ENCODE results near the gene MACROD2. TPM values are rescaled to one million over a fixed set of nuclear protein-coding genes. Genes with fewer than 3 reads are reported as not detected.

The MACROD2 gene
- total RNA-seq, 1 donor from 2014 or later, result 3.8 TPM

DNA sequence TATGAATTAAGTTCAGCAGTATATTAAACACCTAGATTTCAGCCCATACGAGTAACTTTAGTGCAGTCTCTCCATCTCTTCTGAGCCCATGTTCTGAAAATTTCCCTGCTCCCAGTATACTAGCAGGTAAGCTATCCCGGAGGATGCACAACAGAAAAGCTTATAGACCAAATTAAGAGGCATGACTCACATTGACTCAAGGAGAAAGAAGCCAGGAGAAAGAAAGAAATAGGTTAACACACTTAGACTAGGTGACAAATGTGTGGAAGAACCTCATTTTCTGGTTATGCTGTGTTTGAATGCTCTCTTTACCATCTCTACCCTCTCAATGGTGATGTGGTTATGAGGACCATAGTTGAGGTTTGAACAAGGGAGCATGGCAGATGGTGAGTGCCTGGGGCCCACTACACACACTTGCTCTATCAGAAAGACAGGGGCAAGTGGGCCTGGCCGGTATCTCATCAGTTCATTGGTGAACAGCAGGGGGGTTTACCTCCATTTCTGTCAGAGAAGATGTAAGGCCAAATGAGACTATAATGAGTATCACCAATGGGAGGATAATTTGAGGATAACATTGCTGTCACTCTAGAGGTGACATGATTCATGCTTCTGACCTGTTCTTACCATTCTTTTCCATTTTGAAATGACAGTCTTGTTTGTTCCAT lies 1244.4 kb downstream of the MACROD2 start:
- DNase-seq (ENCODE audit: low spot score), result no peak

GRCh38 chr20:15240801-15241200 lies 1245.5 kb downstream of the MACROD2 start:
- no peak for DNase-seq (ENCODE audit: low spot score)

- no peak for DNase-seq (ENCODE audit: low spot score)
Measured at GRCh38 chr20:15241681-15242080, 1246.4 kb downstream of the MACROD2 start.

- DNase-seq (ENCODE audit: low spot score), result no peak
Measured at GRCh38 chr20:15242773-15243172, 1247.5 kb downstream of the MACROD2 start.

- no peak for DNase-seq (ENCODE audit: low spot score)
Measured at GRCh38 chr20:15245896-15246295, 1250.6 kb downstream of the MACROD2 start.

- DNase-seq (ENCODE audit: low spot score), result no peak
Measured at GRCh38 chr20:15248618-15249395, 1253.5 kb downstream of the MACROD2 start.

GRCh38 chr20:15251171-15251570 lies 1255.9 kb downstream of the MACROD2 start:
- no peak for DNase-seq (ENCODE audit: low spot score)

DNA sequence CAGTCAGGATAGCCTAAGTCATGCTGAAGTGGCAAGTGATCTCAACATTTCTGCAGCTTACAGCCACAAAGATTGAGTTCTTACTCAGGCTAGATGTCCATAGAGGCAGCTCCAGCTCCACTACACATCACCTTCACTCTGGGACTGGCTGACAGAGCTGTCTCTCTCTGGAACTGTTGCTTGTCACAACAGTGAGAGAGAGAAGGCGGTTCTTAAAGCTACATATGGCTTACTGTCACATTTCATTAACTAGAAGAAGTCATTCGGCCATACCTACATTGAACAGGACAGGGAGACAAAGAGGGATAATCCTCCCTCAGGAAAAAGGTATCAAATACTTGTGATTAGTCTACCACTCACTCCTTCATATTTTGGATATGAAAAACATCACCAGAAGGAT lies 1257.0 kb downstream of the MACROD2 start:
- no peak for DNase-seq (ENCODE audit: low spot score)

DNA sequence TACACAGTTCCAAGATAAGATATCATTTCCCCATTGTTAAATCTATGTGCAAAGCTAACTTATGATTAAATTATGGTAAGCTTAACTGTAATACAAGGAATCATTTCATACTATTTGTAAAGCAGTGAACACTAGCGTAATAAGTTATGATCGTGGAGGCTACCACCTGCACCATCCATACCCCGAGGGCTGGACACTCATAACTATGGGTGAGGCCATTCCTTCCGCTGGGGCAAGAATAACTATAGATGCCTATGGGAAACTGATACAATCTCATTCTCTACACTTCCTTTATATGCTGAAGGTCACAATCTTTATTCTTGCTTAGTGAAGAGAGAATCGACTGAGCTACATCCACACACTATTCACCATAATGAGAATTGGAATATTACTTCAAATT lies 1258.1 kb downstream of the MACROD2 start:
- no peak for DNase-seq (ENCODE audit: low spot score)

DNA sequence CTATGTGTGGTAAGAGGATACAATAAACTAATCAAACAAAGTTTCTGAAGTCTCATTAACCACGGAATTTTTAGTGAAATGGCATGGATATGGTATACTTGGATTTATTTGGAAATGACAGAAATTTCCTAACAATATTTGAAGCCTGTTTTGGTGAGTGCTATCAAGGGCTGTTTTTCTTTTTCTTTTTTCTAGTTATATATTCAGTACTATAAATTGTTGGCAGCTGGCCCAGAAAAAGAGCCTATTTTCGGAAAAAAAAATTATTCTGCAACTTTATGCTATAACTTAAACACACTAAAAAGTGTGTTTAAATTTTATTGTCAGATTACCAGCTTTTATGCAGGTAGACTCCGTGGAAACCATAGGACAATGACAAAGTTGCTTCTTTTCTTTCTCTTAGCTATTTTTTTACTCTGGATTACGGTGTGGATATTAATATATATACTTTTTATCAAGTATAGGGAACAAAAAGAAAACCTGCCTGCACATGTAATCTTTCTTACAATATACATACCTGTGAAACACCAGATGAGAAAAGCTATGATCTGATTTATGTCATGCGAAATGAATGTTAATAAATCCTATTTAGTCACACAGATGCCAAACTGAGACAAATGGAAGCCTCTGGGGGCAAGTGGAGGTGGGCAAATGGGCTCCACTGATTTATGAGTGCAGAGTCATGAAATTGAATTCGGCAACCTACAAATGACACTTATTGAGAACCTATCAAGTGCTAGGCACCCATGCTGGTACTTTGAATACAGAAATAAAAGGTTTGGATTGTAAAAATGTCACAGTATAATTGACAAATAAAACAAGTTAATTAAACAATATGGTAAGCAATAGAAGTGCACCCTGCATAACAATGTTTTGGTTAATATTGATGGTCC lies 1261.6 kb downstream of the MACROD2 start:
- DNase-seq (ENCODE audit: low spot score), result no peak

GRCh38 chr20:15257569-15257870 lies 1262.2 kb downstream of the MACROD2 start:
- DNase-seq (ENCODE audit: low spot score), result no peak

GRCh38 chr20:15265581-15266309 lies 1270.4 kb downstream of the MACROD2 start:
- DNase-seq (ENCODE audit: low spot score), result no peak

GRCh38 chr20:15267935-15268334 lies 1272.6 kb downstream of the MACROD2 start:
- DNase-seq (ENCODE audit: low spot score), result no peak

- no peak for DNase-seq (ENCODE audit: low spot score)
Measured at GRCh38 chr20:15278041-15278440, 1282.7 kb downstream of the MACROD2 start.

- DNase-seq (ENCODE audit: low spot score), result no peak
Measured at GRCh38 chr20:15287329-15287728, 1292.0 kb downstream of the MACROD2 start.

DNA sequence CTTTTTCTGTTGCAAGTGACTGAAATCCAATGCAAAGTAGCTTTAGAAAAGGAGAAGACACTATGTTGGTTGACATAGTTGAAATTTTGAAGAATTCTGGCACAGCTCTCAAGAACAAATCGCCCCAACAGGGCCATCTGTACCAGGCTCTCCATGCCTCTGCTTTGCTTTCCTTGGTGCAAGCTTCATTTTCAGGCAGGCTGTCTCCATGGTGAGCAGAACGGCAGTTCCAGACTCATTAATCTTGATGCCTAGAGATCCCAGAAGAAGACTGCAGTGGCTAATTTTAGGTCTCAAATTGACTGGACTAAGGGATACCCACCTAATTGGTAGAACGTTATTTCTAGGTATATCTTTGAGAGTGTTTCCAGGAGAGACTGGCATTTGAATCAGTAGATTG lies 1292.8 kb downstream of the MACROD2 start:
- DNase-seq (ENCODE audit: low spot score), result no peak

- DNase-seq (ENCODE audit: low spot score), result no peak
Measured at GRCh38 chr20:15289337-15289736, 1294.0 kb downstream of the MACROD2 start.

- no peak for DNase-seq (ENCODE audit: low spot score)
Measured at GRCh38 chr20:15292405-15292804, 1297.1 kb downstream of the MACROD2 start.

DNA sequence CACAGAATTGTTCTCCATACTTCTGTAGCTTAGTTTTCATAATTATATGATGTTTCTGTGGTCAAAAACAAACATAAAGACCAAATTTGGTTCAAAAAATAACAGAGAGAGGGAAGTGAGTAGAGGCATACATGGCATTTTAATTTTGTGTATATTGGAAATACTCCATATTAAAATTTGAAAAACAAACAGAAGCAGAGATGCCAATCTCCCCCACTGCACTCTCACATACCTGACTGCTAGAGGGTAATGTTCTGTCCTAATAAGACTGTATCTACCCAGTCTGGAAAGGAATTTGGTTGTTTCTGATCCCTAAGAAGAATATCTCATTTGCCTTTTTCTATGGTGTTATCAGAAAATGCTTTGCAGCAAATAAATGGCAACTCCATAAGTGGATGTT lies 1301.1 kb downstream of the MACROD2 start:
- DNase-seq (ENCODE audit: low spot score), result no peak

GRCh38 chr20:15297059-15297875 lies 1302.0 kb downstream of the MACROD2 start:
- no peak for DNase-seq (ENCODE audit: low spot score)

All from mesenteric fat pad (tissue), 1 donor.